ENCODE results near the gene STARD13. TPM values are rescaled to one million over a fixed set of nuclear protein-coding genes. Genes with fewer than 3 reads are reported as not detected.

STARD13 gene
- total RNA-seq, 2 experiments from 2014 or later, result 0.57 TPM; not detected in 1

DNA sequence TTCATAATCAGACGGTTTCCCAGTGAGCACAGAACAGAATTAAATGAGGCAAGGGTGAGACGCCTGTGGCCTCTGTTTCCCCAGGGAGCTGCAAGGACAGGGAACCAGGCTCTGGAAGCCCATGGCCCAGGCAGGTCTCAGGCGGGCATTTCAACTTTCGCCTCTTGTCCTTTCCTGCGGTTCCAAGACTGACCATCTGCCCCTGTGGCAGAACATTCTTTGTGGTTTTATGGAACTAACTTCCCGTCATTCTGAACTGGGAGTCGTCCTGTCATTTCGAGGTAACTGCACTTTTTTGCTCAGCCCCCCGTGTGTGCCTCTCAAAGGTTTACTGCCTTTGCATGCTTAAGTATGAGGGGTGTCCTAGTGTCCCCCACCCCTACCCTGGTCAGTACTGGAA, 198.5 kb downstream of the STARD13 start:
- H3K36me3 ChIP-seq (ENCODE audit: insufficient read depth, low read length), result no peaks in the 10 kb centered on the region
- no TSS peak for BruUV-seq (replicated peaks)
- CTCF ChIA-PET (ENCODE audit: unreplicated experiment), result no interaction called here
- no peaks in the 10 kb centered on the region for H4K20me1 ChIP-seq (ENCODE audit: insufficient read depth, low read length)
- H3K4me1 ChIP-seq (ENCODE audit: insufficient read depth, low read length, poor library complexity, severe bottlenecking), result no peaks in the 10 kb centered on the region
- no peak overlapping the region for H3K27ac ChIP-seq (ENCODE audit: low read depth, low read length, poor library complexity, severe bottlenecking)
- DNase-seq (ENCODE audit: low spot score), result no peak
- H2AFZ ChIP-seq (ENCODE audit: low read length), result no peak overlapping the region
- H3K9me3 ChIP-seq (ENCODE audit: low read length), result no peaks in the 10 kb centered on the region
- H3K9me2 ChIP-seq (ENCODE audit: insufficient read depth, low read length), result no peaks in the 10 kb centered on the region
- H3K4me3 ChIP-seq (ENCODE audit: low read depth, low read length, poor library complexity, severe bottlenecking), result no peak overlapping the region
- H3K4me2 ChIP-seq (ENCODE audit: low read length), result no peak overlapping the region
- POLR2A ChIA-PET, result no interaction called here
- no peak for TF ChIP-seq EZH2phosphoT487 (IDR thresholded peaks at IDR 0.05; ENCODE audit: borderline replicate concordance, low read depth, low read length)
- TF ChIP-seq, protein P1, sequence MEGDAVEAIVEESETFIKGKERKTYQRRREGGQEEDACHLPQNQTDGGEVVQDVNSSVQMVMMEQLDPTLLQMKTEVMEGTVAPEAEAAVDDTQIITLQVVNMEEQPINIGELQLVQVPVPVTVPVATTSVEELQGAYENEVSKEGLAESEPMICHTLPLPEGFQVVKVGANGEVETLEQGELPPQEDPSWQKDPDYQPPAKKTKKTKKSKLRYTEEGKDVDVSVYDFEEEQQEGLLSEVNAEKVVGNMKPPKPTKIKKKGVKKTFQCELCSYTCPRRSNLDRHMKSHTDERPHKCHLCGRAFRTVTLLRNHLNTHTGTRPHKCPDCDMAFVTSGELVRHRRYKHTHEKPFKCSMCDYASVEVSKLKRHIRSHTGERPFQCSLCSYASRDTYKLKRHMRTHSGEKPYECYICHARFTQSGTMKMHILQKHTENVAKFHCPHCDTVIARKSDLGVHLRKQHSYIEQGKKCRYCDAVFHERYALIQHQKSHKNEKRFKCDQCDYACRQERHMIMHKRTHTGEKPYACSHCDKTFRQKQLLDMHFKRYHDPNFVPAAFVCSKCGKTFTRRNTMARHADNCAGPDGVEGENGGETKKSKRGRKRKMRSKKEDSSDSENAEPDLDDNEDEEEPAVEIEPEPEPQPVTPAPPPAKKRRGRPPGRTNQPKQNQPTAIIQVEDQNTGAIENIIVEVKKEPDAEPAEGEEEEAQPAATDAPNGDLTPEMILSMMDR (conservative IDR thresholded peaks at IDR 0.05; ENCODE audit: low read length), result no peak
- intact Hi-C loops (cut with micrococcal nuclease; ENCODE audit: unreplicated experiment), result no loop called here
- H3K79me2 ChIP-seq (ENCODE audit: insufficient read depth, low read depth, low read length), result no peaks in the 10 kb centered on the region

DNA sequence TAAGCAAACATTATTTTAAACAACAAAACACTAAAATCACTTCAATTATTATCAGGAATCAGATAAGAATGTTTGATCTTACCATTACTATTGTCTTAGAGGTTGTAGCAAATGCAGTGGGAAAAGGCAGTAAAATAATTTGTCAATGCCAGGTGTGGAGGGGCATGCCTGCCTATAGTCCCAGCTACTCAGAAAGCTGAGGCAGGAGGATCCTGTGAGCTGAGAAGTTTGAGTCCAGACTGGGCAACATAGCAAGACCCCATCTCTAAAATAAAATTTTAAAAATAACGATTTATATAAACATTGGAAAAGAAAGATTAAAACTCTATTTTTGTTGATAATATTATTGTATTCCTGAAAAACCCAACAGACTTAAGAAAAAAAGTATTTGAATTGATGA, 202.5 kb downstream of the STARD13 start:
- H3K27ac ChIP-seq (ENCODE audit: low read depth, low read length, poor library complexity, severe bottlenecking), result no peak overlapping the region
- H3K4me3 ChIP-seq (ENCODE audit: low read depth, low read length, poor library complexity, severe bottlenecking), result no peak overlapping the region
- ChIA-PET POLR2A (no interaction called here), CTCF (ENCODE audit: unreplicated experiment) (no interaction called here)
- intact Hi-C loops (cut with micrococcal nuclease; ENCODE audit: unreplicated experiment), result no loop called here
- no peaks in the 10 kb centered on the region for H3K36me3 ChIP-seq (ENCODE audit: insufficient read depth, low read length)
- no peak overlapping the region for H2AFZ ChIP-seq (ENCODE audit: low read length)
- H3K4me2 ChIP-seq (ENCODE audit: low read length), result no peak overlapping the region
- no peaks in the 10 kb centered on the region for H3K9me3 ChIP-seq (ENCODE audit: low read length)
- no peaks in the 10 kb centered on the region for H4K20me1 ChIP-seq (ENCODE audit: insufficient read depth, low read length)
- DNase-seq (ENCODE audit: low spot score), result no peak
- no peak for TF ChIP-seq EZH2phosphoT487 (IDR thresholded peaks at IDR 0.05; ENCODE audit: borderline replicate concordance, low read depth, low read length)
- TF ChIP-seq, protein P1 (conservative IDR thresholded peaks at IDR 0.05; ENCODE audit: low read length), result no peak
- H3K4me1 ChIP-seq (ENCODE audit: insufficient read depth, low read length, poor library complexity, severe bottlenecking), result no peaks in the 10 kb centered on the region
- H3K9me2 ChIP-seq (ENCODE audit: insufficient read depth, low read length), result no peaks in the 10 kb centered on the region
- no TSS peak for BruUV-seq (replicated peaks)
- no peaks in the 10 kb centered on the region for H3K79me2 ChIP-seq (ENCODE audit: insufficient read depth, low read depth, low read length)

DNA sequence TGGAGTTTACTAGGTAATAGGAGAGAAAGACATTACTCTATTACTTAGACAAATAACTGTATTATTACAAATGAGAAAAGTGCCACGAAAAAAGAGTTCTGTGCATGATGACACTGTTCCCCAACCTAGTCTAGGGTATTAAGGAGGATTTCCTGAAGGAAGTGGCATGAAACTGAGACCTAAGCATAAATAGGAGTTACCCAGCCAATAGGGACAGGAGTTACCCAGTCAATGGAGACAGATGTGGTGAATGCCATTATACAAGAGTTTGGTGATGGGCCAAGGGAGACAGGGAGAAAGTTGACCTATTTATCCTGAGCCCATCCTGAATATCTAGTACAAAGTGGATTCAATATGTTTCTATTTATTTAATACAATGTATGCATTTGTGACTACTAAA, 203.9 kb downstream of the STARD13 start:
- intact Hi-C loops (cut with micrococcal nuclease; ENCODE audit: unreplicated experiment), result no loop called here
- Histone ChIP-seq H3K4me3 (ENCODE audit: low read depth, low read length, poor library complexity, severe bottlenecking) (no peak overlapping the region), H3K4me1 (ENCODE audit: insufficient read depth, low read length, poor library complexity, severe bottlenecking) (no peaks in the 10 kb centered on the region), H3K36me3 (ENCODE audit: insufficient read depth, low read length) (no peaks in the 10 kb centered on the region), H3K9me2 (ENCODE audit: insufficient read depth, low read length) (no peaks in the 10 kb centered on the region), H3K27ac (ENCODE audit: low read depth, low read length, poor library complexity, severe bottlenecking) (no peak overlapping the region), H3K9me3 (ENCODE audit: low read length) (no peaks in the 10 kb centered on the region), H3K4me2 (ENCODE audit: low read length) (no peak overlapping the region), H2AFZ (ENCODE audit: low read length) (no peak overlapping the region), H3K79me2 (ENCODE audit: insufficient read depth, low read depth, low read length) (no peaks in the 10 kb centered on the region), H4K20me1 (ENCODE audit: insufficient read depth, low read length) (no peaks in the 10 kb centered on the region)
- POLR2A ChIA-PET, result interaction anchor here (0.9 to 1.3 kb wide), 2 partner anchors 11 to 65 kb away, joined by 3 to 5 read pairs; no protein-coding TSS in a partner anchor
- BruUV-seq (replicated peaks), result no TSS peak
- CTCF ChIA-PET (ENCODE audit: unreplicated experiment), result no interaction called here
- no peak for DNase-seq (ENCODE audit: low spot score)
- TF ChIP-seq, protein P1 (conservative IDR thresholded peaks at IDR 0.05; ENCODE audit: low read length), result no peak
- TF ChIP-seq EZH2phosphoT487 (IDR thresholded peaks at IDR 0.05; ENCODE audit: borderline replicate concordance, low read depth, low read length), result no peak

Measured in OCI-LY7 (cell line).